ENCODE measurements around the gene RSRP1. TPM values are rescaled to one million over a fixed set of nuclear protein-coding genes. Genes with fewer than 3 reads are reported as not detected.

Gene RSRP1
- total and polyA plus RNA-seq, 2 donors (not counting 3 experiments of a cell fraction or from before 2014, with no cell fraction given): 50.5 to 99.4 TPM

GRCh38 chr1:25208561-25209222 lies 38.6 kb downstream of the RSRP1 start:
- no peaks in the 10 kb centered on the region for H3K4me1 ChIP-seq (ENCODE audit: control insufficient read depth, extremely low read depth, insufficient read depth, low read length)
- H3K9ac ChIP-seq (replicated peaks; ENCODE audit: extremely low read depth, insufficient read depth, low read length): no peak overlapping the region
- intact Hi-C loops (cut with micrococcal nuclease) (loop anchor here (5.0 kb wide), 1 partner anchor 171 kb away; no protein-coding TSS in a partner anchor), dilution Hi-C loops (cut with MboI; ENCODE audit: extremely low pct_ligation_motif_present, low sequenced_read_pairs) (no loop called here)
- H3K9me1 ChIP-seq (replicated peaks; ENCODE audit: control insufficient read depth, extremely low read depth, insufficient read depth, low read length): no peaks in the 10 kb centered on the region
- BruUV-seq (replicated peaks): no TSS peak
- H3K9me3 ChIP-seq (replicated peaks; ENCODE audit: control insufficient read depth, insufficient read depth, low read length): no peaks in the 10 kb centered on the region
- H3K27ac ChIP-seq (ENCODE audit: insufficient read depth, low read depth, low read length): no peak overlapping the region
- H3K4me2 ChIP-seq (ENCODE audit: insufficient read depth, low read length): no peak overlapping the region
- H2AFZ ChIP-seq (ENCODE audit: low read depth, low read length): no peak overlapping the region
- no peaks in the 10 kb centered on the region for H3K36me3 ChIP-seq (ENCODE audit: control insufficient read depth in 2 of 2, extremely low read depth in 1 of 2, insufficient read depth in 2 of 2, low read length in 2 of 2)
- H3K4me3 ChIP-seq (replicated peaks in 1 of 3; ENCODE audit: insufficient read depth in 1 of 3, low read depth in 1 of 3, low read length in 3 of 3): no peak overlapping the region
- ChIA-PET CTCF (no interaction called here), POLR2A (no interaction called here)
- H3K27me3 ChIP-seq (ENCODE audit: control insufficient read depth in 2 of 2, insufficient read depth in 2 of 2, low read length in 2 of 2): peaks cover 3 to 4% of the 10 kb centered on the region in 2 experiments
- no peak for FAIRE-seq
- DNase-seq (ENCODE audit: low read depth, low spot score): no peak
- no peak for TF ChIP-seq FOS (IDR thresholded peaks at IDR 0.05; ENCODE audit: borderline replicate concordance, insufficient read depth, low read length)
- TF ChIP-seq MYC (IDR thresholded peaks at IDR 0.05; ENCODE audit: low read depth, low read length): no peak
- TF ChIP-seq, protein P1, sequence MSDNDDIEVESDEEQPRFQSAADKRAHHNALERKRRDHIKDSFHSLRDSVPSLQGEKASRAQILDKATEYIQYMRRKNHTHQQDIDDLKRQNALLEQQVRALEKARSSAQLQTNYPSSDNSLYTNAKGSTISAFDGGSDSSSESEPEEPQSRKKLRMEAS (IDR thresholded peaks at IDR 0.05; ENCODE audit: insufficient read depth, insufficient read length): no peak
- no peak for TF ChIP-seq POLR2AphosphoS5 (IDR thresholded peaks at IDR 0.05; ENCODE audit: insufficient read depth, low read depth, low read length)
- TF ChIP-seq JUN (IDR thresholded peaks at IDR 0.05; ENCODE audit: borderline replicate concordance, insufficient read depth, insufficient read length, low read depth): no peak
- no peak for TF ChIP-seq CTCF (IDR thresholded peaks at IDR 0.05; ENCODE audit: extremely low read depth in 1 of 2, insufficient read depth in 1 of 2, low read depth in 1 of 2, low read length in 2 of 2)
- no peak for TF ChIP-seq GATA2 (IDR thresholded peaks at IDR 0.05; ENCODE audit: insufficient read depth, insufficient read length, low read depth, low read length)
- no peak for TF ChIP-seq EZH2 (IDR thresholded peaks at IDR 0.05; ENCODE audit: borderline replicate concordance, low read depth, low read length, severe bottlenecking)
- TF ChIP-seq POLR2A (IDR thresholded peaks at IDR 0.05; ENCODE audit: low read depth, low read length): no peak
- no peaks in the 10 kb centered on the region for H4K20me1 ChIP-seq (replicated peaks; ENCODE audit: control insufficient read depth, extremely low read depth, insufficient read depth, low read length)
- no peaks in the 10 kb centered on the region for H3K79me2 ChIP-seq (ENCODE audit: control insufficient read depth, insufficient read depth, low read length)

Measured in endothelial cell of umbilical vein (primary cell).